Endothelial cell of umbilical vein (primary cell): ENCODE results near the gene STRIP2. TPM values are rescaled to one million over a fixed set of nuclear protein-coding genes. Genes with fewer than 3 reads are reported as not detected.

Source experiments
- BruUV-seq: library from RNA; stranded (reverse); fragments of 400-500 nt; replicated peaks from 2 replicates; lab custom pipeline; 2021; lab: Mats Ljungman, UMichigan
- CTCF ChIA-PET: fragments of 300-600, 350-600 bp; sonication (Branson Sonifier 250); formaldehyde crosslinking; loops from one replicate; lab custom pipeline; 2021; ENCODE audit warnings: antibody characterized with exemption, inconsistent platforms; lab: Charles Lee
- POLR2A ChIA-PET: fragments of 300-600, 350-600 bp; sonication (Branson Sonifier 250); formaldehyde crosslinking; loops from one replicate; lab custom pipeline; 2021; ENCODE audit warnings: antibody characterized with exemption, inconsistent platforms; lab: Charles Lee
- DNase-seq: peaks from one replicate; pipeline ENCODE4 v3.0.0-alpha.2; 2011; ENCODE audit warnings: low read depth, low spot score
- FAIRE-seq: peaks from 2 replicates; lab custom pipeline; 2011; peaks lifted over from hg19 to GRCh38; lab: Jason Lieb, UNC
- H2AFZ ChIP-seq: 2 replicates; pipeline ENCODE4 v1.6.0; 2012; ENCODE audit warnings: low read depth, low read length, control low read depth, inconsistent platforms
- H3K27ac ChIP-seq: 2 replicates; pipeline ENCODE4 v1.5.1; 2011; ENCODE audit warnings: low read depth, mild to moderate bottlenecking, control low read depth, low read length, moderate library complexity; ENCODE audit not compliant: insufficient read depth
- H3K27me3 ChIP-seq, 2 experiments: 2 replicates each; pipeline versions ENCODE4 v1.6.0 to v1.6.1; 2011; ENCODE audit warnings: low read length in 2 of 2, mixed read lengths in 1 of 2; ENCODE audit not compliant: control insufficient read depth in 2 of 2, insufficient read depth in 2 of 2
- H3K36me3 ChIP-seq, 2 experiments: 2 replicates in 1 of 2; 3 replicates in 1 of 2; pipeline ENCODE4 v1.5.1; 2011; ENCODE audit warnings: low read length in 2 of 2, mild to moderate bottlenecking in 1 of 2, moderate library complexity in 1 of 2; ENCODE audit not compliant: control insufficient read depth in 2 of 2, insufficient read depth in 2 of 2; ENCODE audit errors: extremely low read depth in 1 of 2
- H3K4me1 ChIP-seq: 3 replicates; pipeline ENCODE4 v1.5.1; 2011; ENCODE audit warnings: mild to moderate bottlenecking, low read length; ENCODE audit not compliant: control insufficient read depth, insufficient read depth; ENCODE audit errors: extremely low read depth
- H3K4me2 ChIP-seq: 2 replicates; pipeline ENCODE4 v1.6.1; 2011; ENCODE audit warnings: low read length, control low read depth, mixed read lengths; ENCODE audit not compliant: insufficient read depth
- H3K4me3 ChIP-seq, 3 experiments: fragments of 200-600 bp in 1 of 3; sonication (generic), shearing (Covaris generic) in 1 of 3; replicated peaks in 1 of 3; 2 replicates each; pipeline ENCODE4 v1.5.1; 2011 to 2016; ENCODE audit warnings: control low read depth in 3 of 3, low read length in 3 of 3, mild to moderate bottlenecking in 2 of 3, inconsistent platforms in 1 of 3, low read depth in 1 of 3, moderate library complexity in 1 of 3; ENCODE audit not compliant: insufficient read depth in 1 of 3
- H3K79me2 ChIP-seq: 2 replicates; pipeline ENCODE4 v1.6.0; 2012; ENCODE audit warnings: low read length, inconsistent platforms; ENCODE audit not compliant: control insufficient read depth, insufficient read depth
- H3K9ac ChIP-seq: replicated peaks from 2 replicates; pipeline ENCODE3; 2011; ENCODE audit warnings: low read length, control low read depth; ENCODE audit not compliant: insufficient read depth; ENCODE audit errors: extremely low read depth
- H3K9me1 ChIP-seq: replicated peaks from 3 replicates; pipeline ENCODE4 v1.6.0; 2011; ENCODE audit warnings: mild to moderate bottlenecking, low read length; ENCODE audit not compliant: control insufficient read depth, insufficient read depth; ENCODE audit errors: extremely low read depth
- H3K9me3 ChIP-seq: replicated peaks from 2 replicates; pipeline ENCODE4 v1.5.1; 2012; ENCODE audit warnings: low read length, inconsistent platforms; ENCODE audit not compliant: control insufficient read depth, insufficient read depth
- H4K20me1 ChIP-seq: replicated peaks from 2 replicates; pipeline ENCODE3; 2011; ENCODE audit warnings: mild to moderate bottlenecking, low read length; ENCODE audit not compliant: control insufficient read depth, insufficient read depth; ENCODE audit errors: extremely low read depth
- EZH2 ChIP-seq: IDR thresholded peaks from 2 replicates; pipeline ENCODE4 v1.6.1; 2012; ENCODE audit warnings: borderline replicate concordance, low read depth, mild to moderate bottlenecking, moderate library complexity, low read length, inconsistent platforms; ENCODE audit not compliant: severe bottlenecking
- JUN ChIP-seq: IDR thresholded peaks from 2 replicates; pipeline ENCODE4 v1.6.1; 2011; ENCODE audit warnings: borderline replicate concordance, low read depth; ENCODE audit not compliant: insufficient read length, insufficient read depth
- MYC ChIP-seq: IDR thresholded peaks from one replicate; pipeline ENCODE4 v1.6.1; 2011; ENCODE audit warnings: mild to moderate bottlenecking, low read depth, low read length
- POLR2A ChIP-seq: IDR thresholded peaks from 2 replicates; pipeline ENCODE4 v1.6.1; 2012; ENCODE audit warnings: low read depth, mild to moderate bottlenecking, control low read depth, low read length
- POLR2AphosphoS5 ChIP-seq: IDR thresholded peaks from 2 replicates; pipeline ENCODE4 v1.6.1; 2012; ENCODE audit warnings: low read depth, mild to moderate bottlenecking, control low read depth, low read length, moderate library complexity; ENCODE audit not compliant: insufficient read depth
- dilution Hi-C: fragments of 300-500 bp; cut with MboI; formaldehyde crosslinking; loops from one replicate; pipeline ENCODE4 v1.15.0; 2019; ENCODE audit warnings: low sequenced_read_pairs; ENCODE audit not compliant: extremely low pct_ligation_motif_present
- intact Hi-C: fragments of 100-400 bp; cut with micrococcal nuclease; formaldehyde crosslinking; loops from one replicate; pipeline ENCODE4 v1.10.0; 2022
- polyA plus RNA-seq, 4 experiments: library from polyadenylated mRNA; depleted of rRNA in 3 of 4; stranded (reverse) in 3 of 4; unstranded in 1 of 4; fragments of >200 nt; gene quantifications; 2 replicates each; pipeline versions ENCODE4 v1.2.1 to v1.2.3, GENCODE V29; 2011 to 2012; ENCODE audit warnings: missing spikeins in 1 of 4
- total RNA-seq: library from RNA; stranded (reverse); gene quantifications from 2 replicates; pipeline ENCODE4 v1.2.3, GENCODE V29; 2021
- TF ChIP-seq, protein P1 (sequence below): IDR thresholded peaks from 2 replicates; pipeline ENCODE4 v1.6.1; 2011; ENCODE audit not compliant: insufficient read depth, insufficient read length
- TF ChIP-seq, protein P2 (sequence below), 2 donors: IDR thresholded peaks; 1 replicate in 1 of 2; 2 replicates in 1 of 2; pipeline ENCODE4 v1.5.1; 2011; ENCODE audit warnings: low read length in 2 of 2, mild to moderate bottlenecking in 2 of 2, moderate library complexity in 2 of 2, control low read depth in 1 of 2, inconsistent platforms in 1 of 2, low read depth in 1 of 2; ENCODE audit not compliant: insufficient read depth in 1 of 2; ENCODE audit errors: extremely low read depth in 1 of 2

The STRIP2 gene
- total and polyA plus RNA-seq, 2 donors (not counting 3 experiments of a cell fraction or from before 2014, with no cell fraction given), result 3.4 to 10.0 TPM

DNA sequence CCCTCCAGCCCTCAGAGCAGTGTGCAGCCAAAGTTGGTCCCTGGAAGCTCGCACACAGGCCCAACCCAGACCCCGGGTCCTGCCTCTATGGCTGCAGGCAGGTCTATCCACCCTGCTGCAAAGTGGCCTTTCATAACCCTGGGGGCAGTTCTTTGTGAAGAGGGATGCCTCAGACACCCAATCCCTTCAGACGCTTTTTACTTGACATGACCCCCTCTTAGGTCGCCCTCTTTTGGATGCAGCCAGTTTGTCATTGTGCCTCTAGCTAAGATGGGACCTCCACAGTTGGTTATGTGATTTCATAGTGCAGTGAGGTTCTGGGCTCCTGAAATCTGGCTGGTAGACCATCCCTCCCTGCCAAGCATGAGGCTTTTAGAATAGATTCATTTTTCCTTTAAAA lies 95.4 kb downstream of the STRIP2 start:
- no TSS peak for BruUV-seq
- TF ChIP-seq JUN (no peak), POLR2AphosphoS5 (no peak), POLR2A (no peak), EZH2 (no peak), MYC (no peak)
- TF ChIP-seq, protein P1, sequence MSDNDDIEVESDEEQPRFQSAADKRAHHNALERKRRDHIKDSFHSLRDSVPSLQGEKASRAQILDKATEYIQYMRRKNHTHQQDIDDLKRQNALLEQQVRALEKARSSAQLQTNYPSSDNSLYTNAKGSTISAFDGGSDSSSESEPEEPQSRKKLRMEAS, result no peak
- TF ChIP-seq, protein P2, sequence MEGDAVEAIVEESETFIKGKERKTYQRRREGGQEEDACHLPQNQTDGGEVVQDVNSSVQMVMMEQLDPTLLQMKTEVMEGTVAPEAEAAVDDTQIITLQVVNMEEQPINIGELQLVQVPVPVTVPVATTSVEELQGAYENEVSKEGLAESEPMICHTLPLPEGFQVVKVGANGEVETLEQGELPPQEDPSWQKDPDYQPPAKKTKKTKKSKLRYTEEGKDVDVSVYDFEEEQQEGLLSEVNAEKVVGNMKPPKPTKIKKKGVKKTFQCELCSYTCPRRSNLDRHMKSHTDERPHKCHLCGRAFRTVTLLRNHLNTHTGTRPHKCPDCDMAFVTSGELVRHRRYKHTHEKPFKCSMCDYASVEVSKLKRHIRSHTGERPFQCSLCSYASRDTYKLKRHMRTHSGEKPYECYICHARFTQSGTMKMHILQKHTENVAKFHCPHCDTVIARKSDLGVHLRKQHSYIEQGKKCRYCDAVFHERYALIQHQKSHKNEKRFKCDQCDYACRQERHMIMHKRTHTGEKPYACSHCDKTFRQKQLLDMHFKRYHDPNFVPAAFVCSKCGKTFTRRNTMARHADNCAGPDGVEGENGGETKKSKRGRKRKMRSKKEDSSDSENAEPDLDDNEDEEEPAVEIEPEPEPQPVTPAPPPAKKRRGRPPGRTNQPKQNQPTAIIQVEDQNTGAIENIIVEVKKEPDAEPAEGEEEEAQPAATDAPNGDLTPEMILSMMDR (IDR thresholded peaks at IDR 0.05; ENCODE audit: extremely low read depth in 1 of 2, insufficient read depth in 1 of 2, low read depth in 1 of 2, low read length in 2 of 2), result no peak
- dilution Hi-C loops, result no loop called here
- ChIA-PET CTCF (no interaction called here), POLR2A (no interaction called here)
- no peaks in the 10 kb centered on the region for H3K36me3 ChIP-seq
- H3K9ac ChIP-seq, result no peak overlapping the region
- FAIRE-seq (no peak), DNase-seq (no peak)
- intact Hi-C loops, result no loop called here
- no peaks in the 10 kb centered on the region for H3K27me3 ChIP-seq
- no peak overlapping the region for H3K4me3 ChIP-seq
- no peaks in the 10 kb centered on the region for H3K79me2 ChIP-seq
- no peak overlapping the region for H2AFZ ChIP-seq
- H3K9me3 ChIP-seq, result no peaks in the 10 kb centered on the region
- no peak overlapping the region for H3K27ac ChIP-seq
- no peak overlapping the region for H3K4me2 ChIP-seq
- no peaks in the 10 kb centered on the region for H4K20me1 ChIP-seq
- no peaks in the 10 kb centered on the region for H3K4me1 ChIP-seq
- no peaks in the 10 kb centered on the region for H3K9me1 ChIP-seq
